ENCODE measurements around the gene ZNF865.

DNA sequence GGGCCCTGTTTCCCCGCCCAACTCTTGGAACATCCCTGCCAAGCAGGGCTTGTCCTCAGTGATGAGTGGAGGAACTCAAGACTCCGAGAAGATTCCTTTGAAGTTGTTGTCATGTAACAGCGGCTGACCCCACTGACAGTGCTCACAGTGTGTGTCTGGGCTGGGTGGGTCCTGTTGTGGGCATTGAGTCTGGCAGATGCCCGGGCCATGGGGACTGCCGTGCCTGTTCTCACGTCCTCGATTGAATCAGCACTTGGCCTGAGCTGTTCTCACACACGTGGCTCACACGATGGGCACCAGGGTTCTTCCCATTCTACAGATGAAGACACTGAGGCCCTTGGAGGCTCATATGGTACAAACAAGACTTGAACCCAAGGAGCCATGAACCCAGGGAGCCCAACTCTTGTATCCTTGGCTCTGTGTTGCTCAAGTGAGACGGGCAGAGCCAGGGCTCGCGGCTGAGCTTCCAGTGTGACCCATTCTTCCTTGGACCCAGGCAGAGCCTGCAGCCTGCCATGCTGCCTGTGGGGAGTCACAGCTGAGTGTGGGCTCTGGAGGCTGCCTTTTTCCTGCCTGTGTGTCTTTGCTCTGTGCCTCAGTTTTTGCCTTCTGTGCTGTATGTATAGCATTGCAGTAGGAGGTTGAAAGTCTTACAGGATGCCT lies 61.0 kb downstream of the ZNF865 start:
- TF ChIP-seq SP1 (IDR thresholded peaks at IDR 0.05; ENCODE audit: low read depth, low read length) (no peak), FOXM1 (IDR thresholded peaks at IDR 0.05; ENCODE audit: low read depth, low read length) (no peak), CEBPB (IDR thresholded peaks at IDR 0.05; ENCODE audit: borderline replicate concordance in 1 of 2, low read depth in 2 of 2, low read length in 2 of 2) (no peak), SIN3A (IDR thresholded peaks at IDR 0.05; ENCODE audit: low read depth, low read length) (no peak)
- TF ChIP-seq, protein P1, sequence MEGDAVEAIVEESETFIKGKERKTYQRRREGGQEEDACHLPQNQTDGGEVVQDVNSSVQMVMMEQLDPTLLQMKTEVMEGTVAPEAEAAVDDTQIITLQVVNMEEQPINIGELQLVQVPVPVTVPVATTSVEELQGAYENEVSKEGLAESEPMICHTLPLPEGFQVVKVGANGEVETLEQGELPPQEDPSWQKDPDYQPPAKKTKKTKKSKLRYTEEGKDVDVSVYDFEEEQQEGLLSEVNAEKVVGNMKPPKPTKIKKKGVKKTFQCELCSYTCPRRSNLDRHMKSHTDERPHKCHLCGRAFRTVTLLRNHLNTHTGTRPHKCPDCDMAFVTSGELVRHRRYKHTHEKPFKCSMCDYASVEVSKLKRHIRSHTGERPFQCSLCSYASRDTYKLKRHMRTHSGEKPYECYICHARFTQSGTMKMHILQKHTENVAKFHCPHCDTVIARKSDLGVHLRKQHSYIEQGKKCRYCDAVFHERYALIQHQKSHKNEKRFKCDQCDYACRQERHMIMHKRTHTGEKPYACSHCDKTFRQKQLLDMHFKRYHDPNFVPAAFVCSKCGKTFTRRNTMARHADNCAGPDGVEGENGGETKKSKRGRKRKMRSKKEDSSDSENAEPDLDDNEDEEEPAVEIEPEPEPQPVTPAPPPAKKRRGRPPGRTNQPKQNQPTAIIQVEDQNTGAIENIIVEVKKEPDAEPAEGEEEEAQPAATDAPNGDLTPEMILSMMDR (IDR thresholded peaks at IDR 0.05 in 2 of 3, conservative IDR thresholded peaks at IDR 0.05 in 1 of 3; ENCODE audit: control insufficient read depth in 2 of 3, extremely low read depth in 1 of 3, insufficient read depth in 1 of 3, low read depth in 3 of 3, low read length in 3 of 3), result no peak
